GM12873 (cell line): ENCODE measurements around the gene CUL3.

Experiments
- TF ChIP-seq, protein P1 (sequence below): IDR thresholded peaks from 2 replicates; pipeline ENCODE4 v1.5.1; 2012; ENCODE audit warnings: low read depth, mild to moderate bottlenecking, moderate library complexity, low read length, control low read depth; ENCODE audit not compliant: insufficient read depth; ENCODE audit errors: missing control alignments

CUL3 gene

DNA sequence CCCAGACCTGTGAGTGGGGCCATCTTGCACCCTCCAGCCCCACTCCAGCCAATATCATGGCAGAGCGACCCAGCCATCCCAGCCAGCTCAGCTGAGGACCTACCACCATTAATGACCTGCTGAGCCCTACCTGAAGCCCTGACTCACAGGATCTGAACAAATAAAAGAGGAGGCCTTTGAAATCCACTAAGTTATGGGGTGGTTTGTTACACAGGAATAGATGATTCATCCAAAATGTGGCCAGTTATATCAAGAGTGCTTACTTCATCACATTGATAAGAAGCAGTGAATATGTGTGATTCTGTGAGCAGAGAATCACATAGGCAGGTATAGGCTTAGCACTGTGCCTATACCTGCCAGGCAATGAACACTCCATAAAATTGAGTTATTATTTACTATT lies 148.5 kb downstream of the CUL3 start:
- TF ChIP-seq, protein P1, sequence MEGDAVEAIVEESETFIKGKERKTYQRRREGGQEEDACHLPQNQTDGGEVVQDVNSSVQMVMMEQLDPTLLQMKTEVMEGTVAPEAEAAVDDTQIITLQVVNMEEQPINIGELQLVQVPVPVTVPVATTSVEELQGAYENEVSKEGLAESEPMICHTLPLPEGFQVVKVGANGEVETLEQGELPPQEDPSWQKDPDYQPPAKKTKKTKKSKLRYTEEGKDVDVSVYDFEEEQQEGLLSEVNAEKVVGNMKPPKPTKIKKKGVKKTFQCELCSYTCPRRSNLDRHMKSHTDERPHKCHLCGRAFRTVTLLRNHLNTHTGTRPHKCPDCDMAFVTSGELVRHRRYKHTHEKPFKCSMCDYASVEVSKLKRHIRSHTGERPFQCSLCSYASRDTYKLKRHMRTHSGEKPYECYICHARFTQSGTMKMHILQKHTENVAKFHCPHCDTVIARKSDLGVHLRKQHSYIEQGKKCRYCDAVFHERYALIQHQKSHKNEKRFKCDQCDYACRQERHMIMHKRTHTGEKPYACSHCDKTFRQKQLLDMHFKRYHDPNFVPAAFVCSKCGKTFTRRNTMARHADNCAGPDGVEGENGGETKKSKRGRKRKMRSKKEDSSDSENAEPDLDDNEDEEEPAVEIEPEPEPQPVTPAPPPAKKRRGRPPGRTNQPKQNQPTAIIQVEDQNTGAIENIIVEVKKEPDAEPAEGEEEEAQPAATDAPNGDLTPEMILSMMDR, result no peak

DNA sequence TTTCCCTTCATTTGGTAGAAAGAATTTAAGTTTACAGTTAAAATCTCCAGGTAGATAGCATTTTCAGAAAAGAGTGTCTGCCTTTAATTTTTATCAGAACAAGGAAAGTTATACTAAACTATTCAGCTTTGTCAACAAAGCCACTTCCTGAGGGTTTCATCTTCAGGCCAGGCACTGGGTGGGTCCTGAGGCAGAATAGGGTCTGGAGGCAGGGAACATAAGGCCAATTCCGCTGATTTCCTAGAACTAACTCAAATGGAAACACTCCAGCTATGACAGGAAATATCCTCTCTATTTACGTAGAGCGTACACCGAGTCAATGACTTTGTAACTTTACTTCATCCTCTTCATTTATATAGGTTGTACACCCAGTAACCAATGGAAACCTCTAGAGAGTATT lies 150.5 kb downstream of the CUL3 start:
- TF ChIP-seq, protein P1, result no peak

- TF ChIP-seq, protein P1, result no peak
Measured at GRCh38 chr2:224433442-224433841, 151.7 kb downstream of the CUL3 start.

DNA sequence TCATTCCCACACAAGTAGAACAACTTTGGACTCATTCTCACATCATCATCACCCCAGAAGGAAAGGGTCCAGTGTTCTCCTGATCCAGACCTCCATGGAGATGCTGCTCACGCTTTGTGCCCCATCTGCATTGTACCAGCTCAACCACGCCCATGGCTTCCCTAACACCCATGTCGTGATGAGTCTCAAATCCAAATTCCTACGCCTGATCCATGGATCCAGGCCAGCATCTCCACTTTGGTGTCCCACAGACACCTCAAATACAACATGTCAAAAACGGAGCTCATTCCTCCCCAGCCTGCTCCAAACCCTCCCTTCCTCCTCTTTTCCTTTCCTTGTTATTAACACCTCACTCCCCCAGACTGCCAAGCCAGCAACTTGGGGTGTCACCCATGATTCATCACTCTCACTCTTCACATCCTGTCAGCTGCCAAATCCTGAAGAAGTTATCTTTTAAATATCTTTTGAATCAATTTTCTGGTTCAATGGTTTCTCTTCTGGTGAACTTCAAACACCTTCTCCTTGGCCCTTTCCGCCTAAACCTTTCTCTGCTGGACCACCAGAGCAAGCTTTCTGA lies 153.1 kb downstream of the CUL3 start:
- TF ChIP-seq, protein P1, result no peak

GRCh38 chr2:224429441-224429810 lies 155.7 kb downstream of the CUL3 start:
- TF ChIP-seq, protein P1, result no peak

- TF ChIP-seq, protein P1, result no peak
Measured at GRCh38 chr2:224428787-224429440, 156.2 kb downstream of the CUL3 start.

GRCh38 chr2:224427471-224427870 lies 157.7 kb downstream of the CUL3 start:
- TF ChIP-seq, protein P1, result no peak

DNA sequence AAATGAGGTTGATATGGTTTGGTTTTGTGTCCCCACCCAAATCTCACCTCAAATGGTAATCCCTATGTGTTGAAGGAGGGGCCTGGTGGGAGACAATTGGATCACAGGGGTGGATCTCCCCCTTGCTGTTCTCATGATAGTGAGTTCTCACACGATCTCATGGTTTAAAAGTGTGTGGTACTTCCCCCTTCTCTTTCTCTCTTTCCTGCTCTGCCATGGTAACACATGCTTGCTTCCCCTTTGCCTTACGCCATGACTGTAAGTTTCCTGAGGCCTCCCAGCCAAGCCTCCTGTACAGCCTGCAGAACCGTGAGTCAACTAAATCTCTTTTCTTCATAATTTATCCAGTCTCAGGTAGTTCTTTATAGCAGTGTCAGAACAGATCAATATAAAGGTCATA lies 158.5 kb downstream of the CUL3 start:
- TF ChIP-seq, protein P1, result no peak
